SK-N-SH treated with all-trans-retinoic acid at 6 μM for 48 hours (cell line): ENCODE results near the gene SLC30A10.

Experiments used
- ATAC-seq: fragments of 200-7000 bp; cut with Tn5 transposase; 3 replicates; pipeline ENCODE4 v1.9.1; 2020; ENCODE audit warnings: mild to moderate bottlenecking, moderate library complexity
- ARNTL ChIP-seq: fragments of 450-650 bp; formaldehyde crosslinking; IDR thresholded peaks from 2 replicates; pipeline ENCODE4 v1.5.0; 2020; ENCODE audit warnings: low read depth, mild to moderate bottlenecking, moderate library complexity, borderline replicate concordance
- BACH2 ChIP-seq: fragments of 250-450 bp; sonication (Bioruptor Pico); IDR thresholded peaks from 2 replicates; pipeline ENCODE4 v1.9.0; 2021; ENCODE audit warnings: mild to moderate bottlenecking, borderline replicate concordance
- CREB5 ChIP-seq: fragments of 250-450 bp; sonication (Bioruptor Pico); IDR thresholded peaks from 2 replicates; pipeline ENCODE4 v1.5.1; 2020; ENCODE audit warnings: low read depth, mild to moderate bottlenecking, moderate library complexity
- ESRRG ChIP-seq: fragments of 250-450 bp; sonication (Bioruptor Pico); IDR thresholded peaks from 2 replicates; pipeline ENCODE4 v1.6.1; 2021; ENCODE audit warnings: mild to moderate bottlenecking
- GLIS3 ChIP-seq: fragments of 250-450 bp; sonication (Bioruptor Pico); IDR thresholded peaks from 2 replicates; pipeline ENCODE4 v1.5.0; 2020; ENCODE audit warnings: mild to moderate bottlenecking, moderate library complexity
- ISL1 ChIP-seq: fragments of 250-450 bp; sonication (Bioruptor Pico); IDR thresholded peaks from 2 replicates; pipeline ENCODE4 v2.1.2; 2022; ENCODE audit warnings: mild to moderate bottlenecking, moderate library complexity
- OSR1 ChIP-seq: fragments of 250-450 bp; sonication (Bioruptor Pico); IDR thresholded peaks from 2 replicates; pipeline ENCODE4 v1.8.0; 2022; ENCODE audit warnings: moderate library complexity, mild to moderate bottlenecking, inconsistent platforms
- POU6F1 ChIP-seq: fragments of 250-450 bp; sonication (Bioruptor Pico); IDR thresholded peaks from 2 replicates; pipeline ENCODE4 v1.8.0; 2021; ENCODE audit warnings: low read depth, mild to moderate bottlenecking, moderate library complexity, borderline replicate concordance
- PPARA ChIP-seq: fragments of 250-450 bp; sonication (Bioruptor Pico); IDR thresholded peaks from 2 replicates; pipeline ENCODE4 v1.5.0; 2020; ENCODE audit warnings: mild to moderate bottlenecking, borderline replicate concordance
- SNAI2 ChIP-seq: fragments of 250-450 bp; sonication (Bioruptor Pico); IDR thresholded peaks from 2 replicates; pipeline ENCODE4 v1.5.0; 2020; ENCODE audit warnings: mild to moderate bottlenecking, moderate library complexity
- TCF4 ChIP-seq: fragments of 250-450 bp; sonication (Bioruptor Pico); IDR thresholded peaks from 2 replicates; pipeline ENCODE4 v1.8.0; 2021; ENCODE audit warnings: mild to moderate bottlenecking, moderate library complexity, borderline replicate concordance
- TOX ChIP-seq: fragments of 250-450 bp; sonication (Bioruptor Pico); IDR thresholded peaks from 2 replicates; pipeline ENCODE4 v1.8.0; 2021; ENCODE audit warnings: mild to moderate bottlenecking, moderate library complexity, borderline replicate concordance
- ZFP30 ChIP-seq: fragments of 450-650 bp; formaldehyde crosslinking; IDR thresholded peaks from 2 replicates; pipeline ENCODE4 v1.5.0; 2022; ENCODE audit warnings: mild to moderate bottlenecking, moderate library complexity
- ZNF565 ChIP-seq: fragments of 450-650 bp; formaldehyde crosslinking; conservative IDR thresholded peaks from 2 replicates; pipeline ENCODE4 v1.5.0; 2020; ENCODE audit warnings: low read depth, mild to moderate bottlenecking, moderate library complexity
- ZNF70 ChIP-seq: fragments of 450-650 bp; formaldehyde crosslinking; IDR thresholded peaks from 2 replicates; pipeline ENCODE4 v1.5.0; 2020; ENCODE audit warnings: mild to moderate bottlenecking, moderate library complexity
- ZNF8 ChIP-seq: fragments of 450-650 bp; formaldehyde crosslinking; IDR thresholded peaks from 2 replicates; pipeline ENCODE4 v1.5.0; 2020; ENCODE audit warnings: mild to moderate bottlenecking, moderate library complexity
- TF ChIP-seq, protein P1 (sequence below): fragments of 250-450 bp; sonication (Bioruptor Pico); IDR thresholded peaks from 2 replicates; pipeline ENCODE4 v1.5.1; 2021; ENCODE audit warnings: mild to moderate bottlenecking, moderate library complexity

SLC30A10 gene

DNA sequence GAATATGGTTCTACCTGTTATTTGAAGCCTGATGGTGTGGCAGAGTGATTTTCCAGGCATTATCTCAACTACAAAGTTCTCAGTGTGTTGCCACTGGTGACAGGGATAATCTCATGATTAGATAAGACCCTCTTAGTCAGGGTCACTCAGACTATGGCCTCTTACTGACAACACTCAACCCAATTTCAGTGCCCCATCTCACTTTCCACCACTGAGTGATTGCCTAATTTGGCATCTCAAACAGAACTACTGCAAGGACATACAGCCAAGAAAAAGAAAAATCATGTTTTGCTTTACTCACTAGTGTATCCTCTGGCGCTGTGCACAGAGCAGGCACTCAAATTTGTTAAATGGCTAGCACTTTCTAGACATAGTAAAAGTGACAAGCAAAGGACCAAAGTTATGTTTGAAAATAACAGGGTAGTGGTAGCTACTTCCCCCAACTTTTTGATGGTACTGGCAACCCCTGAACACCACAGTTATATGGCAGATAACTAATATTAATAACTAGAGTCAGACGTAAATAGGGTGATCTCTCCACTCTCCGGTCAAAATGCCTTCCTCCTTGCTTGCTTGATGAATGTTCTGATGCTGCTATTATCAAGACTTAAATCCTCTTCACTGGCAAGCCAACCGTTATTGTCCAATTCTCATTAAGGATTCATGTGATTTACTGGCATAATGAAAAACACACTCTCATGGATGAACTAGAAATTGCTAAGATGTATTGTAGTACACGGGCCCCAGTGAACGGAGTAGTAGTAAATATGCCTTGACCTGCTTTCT, 37.1 kb upstream of the SLC30A10 start:
- ATAC-seq, result no peak
- no peak for TF ChIP-seq ESRRG (CRISPR knock-in tag)
- TF ChIP-seq, protein P1, sequence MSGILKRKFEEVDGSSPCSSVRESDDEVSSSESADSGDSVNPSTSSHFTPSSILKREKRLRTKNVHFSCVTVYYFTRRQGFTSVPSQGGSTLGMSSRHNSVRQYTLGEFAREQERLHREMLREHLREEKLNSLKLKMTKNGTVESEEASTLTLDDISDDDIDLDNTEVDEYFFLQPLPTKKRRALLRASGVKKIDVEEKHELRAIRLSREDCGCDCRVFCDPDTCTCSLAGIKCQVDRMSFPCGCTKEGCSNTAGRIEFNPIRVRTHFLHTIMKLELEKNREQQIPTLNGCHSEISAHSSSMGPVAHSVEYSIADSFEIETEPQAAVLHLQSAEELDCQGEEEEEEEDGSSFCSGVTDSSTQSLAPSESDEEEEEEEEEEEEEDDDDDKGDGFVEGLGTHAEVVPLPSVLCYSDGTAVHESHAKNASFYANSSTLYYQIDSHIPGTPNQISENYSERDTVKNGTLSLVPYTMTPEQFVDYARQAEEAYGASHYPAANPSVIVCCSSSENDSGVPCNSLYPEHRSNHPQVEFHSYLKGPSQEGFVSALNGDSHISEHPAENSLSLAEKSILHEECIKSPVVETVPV (CRISPR knock-in tag), result no peak
- TF ChIP-seq GLIS3 (CRISPR knock-in tag), result no peak
- no peak for TF ChIP-seq TCF4 (CRISPR knock-in tag)
- no peak for TF ChIP-seq POU6F1

DNA sequence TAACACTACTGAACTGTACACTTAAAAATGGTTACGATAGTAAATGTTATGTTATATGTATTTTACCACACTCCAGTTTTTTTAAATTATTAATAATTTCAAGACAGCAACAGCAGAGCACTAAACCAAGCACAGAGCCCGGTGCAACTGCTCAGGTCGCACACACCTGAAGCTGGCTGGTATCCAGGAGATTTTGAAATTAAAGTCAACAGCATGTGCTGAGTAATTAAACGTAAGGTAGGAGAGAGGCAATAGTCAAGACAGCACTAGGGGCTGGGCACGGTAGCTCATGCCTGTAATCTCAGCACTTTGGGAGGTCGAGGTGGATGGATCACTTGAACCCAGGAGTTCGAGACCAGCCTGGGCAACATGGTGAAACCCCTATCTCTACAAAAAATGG, 35.1 kb upstream of the SLC30A10 start:
- ATAC-seq, result no peak
- TF ChIP-seq CREB5 (CRISPR knock-in tag) (no peak), ISL1 (no peak), TCF4 (CRISPR knock-in tag) (no peak), PPARA (CRISPR knock-in tag) (no peak), SNAI2 (CRISPR knock-in tag) (no peak), TOX (CRISPR knock-in tag) (no peak)
- TF ChIP-seq, protein P1 (CRISPR knock-in tag), result no peak

GRCh38 chr1:219961684-219962083, 33.3 kb upstream of the SLC30A10 start:
- ATAC-seq, result no peak
- TF ChIP-seq CREB5 (CRISPR knock-in tag) (no peak), PPARA (CRISPR knock-in tag) (no peak), ZFP30 (no peak), BACH2 (CRISPR knock-in tag) (no peak), ESRRG (CRISPR knock-in tag) (no peak), TOX (CRISPR knock-in tag) (no peak), OSR1 (CRISPR knock-in tag) (no peak), ZNF8 (CRISPR knock-in tag) (no peak), ZNF70 (CRISPR knock-in tag) (no peak), ARNTL (CRISPR knock-in tag) (no peak), GLIS3 (CRISPR knock-in tag) (no peak), POU6F1 (no peak), TCF4 (CRISPR knock-in tag) (no peak), ZNF565 (CRISPR knock-in tag) (no peak)
